ENCODE data around the gene CPNE5.
A peak's percentile ranks its signal among the peaks of the same experiment; 100 is the strongest.

The CPNE5 gene

DNA sequence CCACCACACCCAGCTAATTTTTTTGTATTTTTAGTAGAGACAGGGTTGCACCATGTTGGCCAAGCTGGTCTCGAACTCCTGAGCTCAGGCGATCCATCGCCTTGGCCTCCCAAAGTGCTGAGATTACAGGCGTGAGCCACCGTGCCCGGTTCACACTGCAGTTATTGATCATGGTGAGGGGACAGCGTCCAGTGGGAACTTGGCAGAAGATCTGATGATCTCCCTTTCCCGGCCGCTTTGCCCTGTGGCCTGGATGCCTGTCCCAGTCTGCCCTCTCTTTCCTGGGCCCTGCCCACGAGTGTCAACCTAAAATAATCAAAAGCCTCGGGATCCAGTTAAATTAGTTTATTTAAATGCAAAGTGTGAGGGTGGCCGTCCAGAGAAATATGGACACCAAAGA is 42.2 kb downstream of the CPNE5 start:
- Histone ChIP-seq H3K9me3 (ENCODE audit: insufficient read depth, low read depth, low read length) (no peaks in the 10 kb centered on the region), H3F3A (ENCODE audit: low read depth) (no peaks in the 10 kb centered on the region), H3K4me3 (ENCODE audit: low read length, poor library complexity, severe bottlenecking) (no peak overlapping the region), H4K20me1 (ENCODE audit: insufficient read depth, low read length, poor library complexity, severe bottlenecking) (no peaks in the 10 kb centered on the region), H3K4me1 (ENCODE audit: insufficient read depth, low read length, poor library complexity, severe bottlenecking) (peaks cover 19% of the 10 kb centered on the region), H3K36me3 (ENCODE audit: insufficient read depth, low read length) (no peaks in the 10 kb centered on the region), H3K79me2 (ENCODE audit: insufficient read depth, low read length) (no peaks in the 10 kb centered on the region), H3K4me2 (ENCODE audit: low read depth, low read length, poor library complexity, severe bottlenecking) (no peak overlapping the region), H3K9me2 (replicated peaks; ENCODE audit: low read depth, low read length) (no peaks in the 10 kb centered on the region), H2AFZ (ENCODE audit: low read length) (no peak overlapping the region), H3K27me3 (ENCODE audit: insufficient read depth, low read length, poor library complexity, severe bottlenecking) (no peaks in the 10 kb centered on the region), H3K9ac (ENCODE audit: low read depth, low read length, poor library complexity, severe bottlenecking) (no peak overlapping the region)
- TF ChIP-seq EZH2phosphoT487 (IDR thresholded peaks at IDR 0.05; ENCODE audit: borderline replicate concordance) = no peak
- TF ChIP-seq, protein P1, sequence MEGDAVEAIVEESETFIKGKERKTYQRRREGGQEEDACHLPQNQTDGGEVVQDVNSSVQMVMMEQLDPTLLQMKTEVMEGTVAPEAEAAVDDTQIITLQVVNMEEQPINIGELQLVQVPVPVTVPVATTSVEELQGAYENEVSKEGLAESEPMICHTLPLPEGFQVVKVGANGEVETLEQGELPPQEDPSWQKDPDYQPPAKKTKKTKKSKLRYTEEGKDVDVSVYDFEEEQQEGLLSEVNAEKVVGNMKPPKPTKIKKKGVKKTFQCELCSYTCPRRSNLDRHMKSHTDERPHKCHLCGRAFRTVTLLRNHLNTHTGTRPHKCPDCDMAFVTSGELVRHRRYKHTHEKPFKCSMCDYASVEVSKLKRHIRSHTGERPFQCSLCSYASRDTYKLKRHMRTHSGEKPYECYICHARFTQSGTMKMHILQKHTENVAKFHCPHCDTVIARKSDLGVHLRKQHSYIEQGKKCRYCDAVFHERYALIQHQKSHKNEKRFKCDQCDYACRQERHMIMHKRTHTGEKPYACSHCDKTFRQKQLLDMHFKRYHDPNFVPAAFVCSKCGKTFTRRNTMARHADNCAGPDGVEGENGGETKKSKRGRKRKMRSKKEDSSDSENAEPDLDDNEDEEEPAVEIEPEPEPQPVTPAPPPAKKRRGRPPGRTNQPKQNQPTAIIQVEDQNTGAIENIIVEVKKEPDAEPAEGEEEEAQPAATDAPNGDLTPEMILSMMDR (conservative IDR thresholded peaks at IDR 0.05; ENCODE audit: low read length) = no peak

DNA sequence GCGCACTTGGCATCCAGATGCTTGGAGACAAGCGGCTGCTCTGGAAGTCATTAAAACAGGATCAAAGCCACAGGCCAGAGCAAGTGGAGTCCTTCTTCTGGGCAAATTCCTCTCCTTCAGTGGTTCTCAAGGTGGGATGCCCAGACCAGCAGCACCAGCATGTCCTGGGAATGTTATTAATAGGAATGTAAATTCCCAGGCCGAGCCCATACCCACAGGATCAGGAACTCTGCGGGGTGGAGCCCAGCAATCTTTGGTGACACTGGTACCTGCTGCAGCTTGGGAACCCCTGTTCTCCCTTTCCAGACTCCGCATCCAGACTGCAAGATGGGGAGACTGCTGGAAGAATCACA is 44.6 kb downstream of the CPNE5 start:
- Histone ChIP-seq H3K9me2 (replicated peaks; ENCODE audit: low read depth, low read length) (no peaks in the 10 kb centered on the region), H3F3A (ENCODE audit: low read depth) (no peaks in the 10 kb centered on the region), H3K4me3 (ENCODE audit: low read length, poor library complexity, severe bottlenecking) (no peak overlapping the region), H2AFZ (ENCODE audit: low read length) (no peak overlapping the region), H3K4me2 (ENCODE audit: low read depth, low read length, poor library complexity, severe bottlenecking) (no peak overlapping the region), H3K9me3 (ENCODE audit: insufficient read depth, low read depth, low read length) (no peaks in the 10 kb centered on the region), H3K36me3 (ENCODE audit: insufficient read depth, low read length) (no peaks in the 10 kb centered on the region), H3K79me2 (ENCODE audit: insufficient read depth, low read length) (no peaks in the 10 kb centered on the region), H3K4me1 (ENCODE audit: insufficient read depth, low read length, poor library complexity, severe bottlenecking) (peaks cover 9% of the 10 kb centered on the region), H3K27me3 (ENCODE audit: insufficient read depth, low read length, poor library complexity, severe bottlenecking) (no peaks in the 10 kb centered on the region), H4K20me1 (ENCODE audit: insufficient read depth, low read length, poor library complexity, severe bottlenecking) (no peaks in the 10 kb centered on the region), H3K9ac (ENCODE audit: low read depth, low read length, poor library complexity, severe bottlenecking) (no peak overlapping the region)
- TF ChIP-seq EZH2phosphoT487 (IDR thresholded peaks at IDR 0.05; ENCODE audit: borderline replicate concordance) = no peak
- TF ChIP-seq, protein P1 (conservative IDR thresholded peaks at IDR 0.05; ENCODE audit: low read length) = no peak

DNA sequence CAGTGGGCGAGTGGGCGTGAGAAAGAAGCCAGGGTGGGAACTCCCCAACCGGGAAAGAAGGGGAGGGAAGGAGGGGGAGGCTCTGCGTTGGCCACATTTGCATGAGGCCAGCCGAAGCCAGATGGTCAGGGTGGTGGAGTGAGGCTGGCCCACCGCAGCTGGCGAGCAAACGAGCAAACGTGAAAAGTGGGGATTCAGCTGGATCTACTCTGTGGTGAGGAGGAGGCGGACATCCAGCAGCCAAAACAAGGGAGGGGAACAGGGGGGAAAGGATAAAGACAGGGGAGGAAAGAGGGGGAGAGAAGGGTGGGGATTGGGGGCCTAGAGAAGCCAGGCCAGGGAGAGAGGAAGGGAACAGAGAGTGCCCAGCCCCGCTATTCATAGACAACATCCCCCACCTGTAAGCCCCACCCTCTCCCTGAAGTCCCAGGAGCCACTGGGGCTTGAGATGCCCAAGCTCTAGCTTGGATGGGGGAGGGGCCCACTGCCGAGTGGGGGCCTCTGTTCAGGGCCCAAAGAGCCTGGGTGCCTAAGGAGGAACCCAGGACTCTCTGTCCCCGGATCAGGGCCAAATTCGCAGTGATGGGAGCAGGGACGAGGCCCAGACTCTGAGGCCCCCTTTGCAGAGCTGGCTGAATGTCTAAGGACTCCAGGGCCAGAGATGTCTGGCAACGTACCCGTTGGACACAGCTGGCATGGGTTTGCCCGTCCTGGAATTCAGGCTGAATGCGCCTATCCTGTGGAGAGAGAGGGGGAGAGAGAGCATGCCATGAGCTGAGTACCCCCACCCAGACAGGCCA is 45.1 kb downstream of the CPNE5 start:
- H2AFZ ChIP-seq (ENCODE audit: low read length) = no peak overlapping the region

More for the DNA sequence above, 45.1 kb downstream of the CPNE5 start:
- H3K9me2 ChIP-seq (replicated peaks; ENCODE audit: low read depth, low read length) = no peaks in the 10 kb centered on the region
- no peaks in the 10 kb centered on the region for H3K79me2 ChIP-seq (ENCODE audit: insufficient read depth, low read length)
- no peaks in the 10 kb centered on the region for H4K20me1 ChIP-seq (ENCODE audit: insufficient read depth, low read length, poor library complexity, severe bottlenecking)
- H3K9me3 ChIP-seq (ENCODE audit: insufficient read depth, low read depth, low read length) = no peaks in the 10 kb centered on the region
- no peak for TF ChIP-seq EZH2phosphoT487 (IDR thresholded peaks at IDR 0.05; ENCODE audit: borderline replicate concordance)
- TF ChIP-seq, protein P1 (conservative IDR thresholded peaks at IDR 0.05; ENCODE audit: low read length) = no peak
- H3K36me3 ChIP-seq (ENCODE audit: insufficient read depth, low read length) = no peaks in the 10 kb centered on the region
- H3K27me3 ChIP-seq (ENCODE audit: insufficient read depth, low read length, poor library complexity, severe bottlenecking) = no peaks in the 10 kb centered on the region
- peaks cover 9% of the 10 kb centered on the region for H3K4me1 ChIP-seq (ENCODE audit: insufficient read depth, low read length, poor library complexity, severe bottlenecking)
- H3K4me2 ChIP-seq (ENCODE audit: low read depth, low read length, poor library complexity, severe bottlenecking) = no peak overlapping the region
- peak overlapping the region; percentile 25 for H3K9ac ChIP-seq (ENCODE audit: low read depth, low read length, poor library complexity, severe bottlenecking)
- H3K4me3 ChIP-seq (ENCODE audit: low read length, poor library complexity, severe bottlenecking) = no peak overlapping the region
- H3F3A ChIP-seq (ENCODE audit: low read depth) = no peaks in the 10 kb centered on the region

All from Loucy (cell line).